ENCODE measurements around the gene PPIP5K2. TPM values are rescaled to one million over a fixed set of nuclear protein-coding genes. Genes with fewer than 3 reads are reported as not detected.
A peak's percentile ranks its signal among the peaks of the same experiment; 100 is the strongest.

The PPIP5K2 gene
- total and polyA plus RNA-seq, 2 of the 8 experiments (the other 6 are each of a cell fraction or from before 2014, with no cell fraction given) = 14.8 to 46.6 TPM

GRCh38 chr5:103216137-103216536 is 96.0 kb downstream of the PPIP5K2 start:
- H3K4ac ChIP-seq (replicated peaks; ENCODE audit: insufficient read length, low read depth, low read length) = no peak overlapping the region
- H3K9ac ChIP-seq (replicated peaks in 1 of 4; ENCODE audit: extremely low read depth in 1 of 4, low read depth in 3 of 4, low read length in 3 of 4) = no peak overlapping the region
- no peak overlapping the region for H3K27ac ChIP-seq (ENCODE audit: low read depth, low read length)
- H2BK12ac ChIP-seq (ENCODE audit: low read depth, low read length) = no peak overlapping the region
- no peak overlapping the region for H3K14ac ChIP-seq (ENCODE audit: insufficient read length)
- no peak for FAIRE-seq
- no peak overlapping the region for H3K56ac ChIP-seq (replicated peaks; ENCODE audit: insufficient read length, low read depth, low read length)
- no peaks in the 10 kb centered on the region for H3K36me3 ChIP-seq (ENCODE audit: control insufficient read depth in 2 of 4, insufficient read depth in 4 of 4, low read length in 3 of 4)
- H3K4me3 ChIP-seq (ENCODE audit: extremely low read depth in 1 of 4, insufficient read depth in 2 of 4, low read depth in 3 of 4, low read length in 4 of 4) = no peak overlapping the region
- H3K23ac ChIP-seq (ENCODE audit: insufficient read length) = no peak overlapping the region
- no peak overlapping the region for H2AK5ac ChIP-seq (ENCODE audit: low read depth, low read length)
- POLR2A ChIA-PET (ENCODE audit: partially characterized antibody) = no interaction called here
- no peak for TF ChIP-seq CBX8 (IDR thresholded peaks at IDR 0.05; ENCODE audit: borderline replicate concordance, low read depth, low read length)
- H2BK5ac ChIP-seq (ENCODE audit: low read depth, low read length) = no peak overlapping the region
- H4K91ac ChIP-seq (replicated peaks; ENCODE audit: insufficient read length, low read length) = no peak overlapping the region
- no peaks in the 10 kb centered on the region for H4K20me1 ChIP-seq (replicated peaks in 1 of 2; ENCODE audit: control insufficient read depth in 1 of 2, insufficient read depth in 2 of 2, low read length in 2 of 2)
- H4K5ac ChIP-seq (ENCODE audit: insufficient read length, low read depth, low read length) = no peak overlapping the region
- H2BK20ac ChIP-seq (ENCODE audit: low read length) = no peak overlapping the region
- no peaks in the 10 kb centered on the region for H3K9me3 ChIP-seq (ENCODE audit: insufficient read depth in 2 of 2, low read depth in 1 of 2, low read length in 1 of 2)
- CTCF ChIA-PET (ENCODE audit: partially characterized antibody) = interaction anchor here (0.8 to 8.4 kb wide), 4 partner anchors 9 to 680 kb away, joined by 3 to 71 read pairs (median 3); no protein-coding TSS in a partner anchor
- no peaks in the 10 kb centered on the region for H3K23me2 ChIP-seq (ENCODE audit: low read depth, low read length)
- WGBS, 2 experiments (ENCODE audit: extremely low coverage in 1 of 2, insufficient coverage in 1 of 2, insufficient read length in 1 of 2, insufficient replicate concordance in 2 of 2, low coverage in 1 of 2, low lambda C conversion rate in 2 of 2, missing lambda C conversion rate in 1 of 2) = 43% methylated on average over 2 of the region's 2 CpGs; no CpG with 5 or more reads in 1 of the 2 experiments
- no peaks in the 10 kb centered on the region for H3K79me1 ChIP-seq (ENCODE audit: low read depth, low read length)
- no peaks in the 10 kb centered on the region for H3K27me3 ChIP-seq (replicated peaks in 1 of 4; ENCODE audit: control insufficient read depth in 3 of 4, extremely low read depth in 1 of 4, insufficient read depth in 3 of 4, low read length in 3 of 4)
- no peak overlapping the region for H2AFZ ChIP-seq (ENCODE audit: low read length)
- no peak for DNase-seq (ENCODE audit: low read depth in 1 of 2, low spot score in 2 of 2)
- no peaks in the 10 kb centered on the region for H3K79me2 ChIP-seq (ENCODE audit: control insufficient read depth in 1 of 2, insufficient read depth in 2 of 2, low read length in 2 of 2)
- no peak overlapping the region for H3K18ac ChIP-seq (ENCODE audit: extremely low read depth, low read length)
- H2BK15ac ChIP-seq (ENCODE audit: low read length) = 0 out of 2 replicates have a peak overlapping the region, but pooled peaks have one; percentile 21
- no peaks in the 10 kb centered on the region; a peak in 1 of 7 replicates for H3K4me1 ChIP-seq (replicated peaks in 1 of 4; ENCODE audit: control insufficient read depth in 3 of 4, insufficient read depth in 4 of 4, low read length in 3 of 4)
- no peak overlapping the region for H2BK120ac ChIP-seq (replicated peaks; ENCODE audit: low read depth, low read length)
- no peak overlapping the region for H4K8ac ChIP-seq (ENCODE audit: extremely low read depth, insufficient read depth, low read length)
- no peak overlapping the region for H3K4me2 ChIP-seq (ENCODE audit: insufficient read depth in 1 of 2, low read depth in 2 of 2, low read length in 2 of 2)

Data from H1 (cell line).